PC-3 (cell line): ENCODE results near the gene TFF2. TPM values are rescaled to one million over a fixed set of nuclear protein-coding genes. Genes with fewer than 3 reads are reported as not detected.

ENCODE experiments used
- ATAC-seq: fragments of 200-7000 bp; cut with Tn5 transposase; 2 replicates; pipeline ENCODE4 v1.9.1; 2020; ENCODE audit warnings: mild to moderate bottlenecking, moderate library complexity
- BruUV-seq: library from RNA; stranded (reverse); fragments of 400-500 nt; replicated peaks from 2 replicates; lab custom pipeline; 2021; lab: Mats Ljungman, UMichigan
- CTCF ChIA-PET: fragments of 300-600 bp; sonication (Branson Sonifier 250); formaldehyde crosslinking; loops from one replicate; lab custom pipeline; 2022; ENCODE audit warnings: antibody characterized with exemption; lab: Charles Lee
- POLR2A ChIA-PET: fragments of 300-600 bp; sonication (Branson Sonifier 250); formaldehyde crosslinking; loops from one replicate; lab custom pipeline; 2022; ENCODE audit warnings: antibody characterized with exemption; ENCODE audit not compliant: unreplicated experiment; lab: Charles Lee
- DNase-seq: peaks from one replicate; pipeline ENCODE4 v3.0.0-alpha.2; 2015
- H2AFZ ChIP-seq: fragments of 300-600 bp; sonication (generic); 2 replicates; pipeline ENCODE4 v1.6.0; 2016; ENCODE audit warnings: antibody characterized with exemption, low read length
- H3F3A ChIP-seq: fragments of 300-600 bp; sonication (generic); one replicate; pipeline ENCODE4 v1.6.0; 2017; ENCODE audit warnings: antibody characterized with exemption, low read length, control low read depth, mild to moderate bottlenecking; ENCODE audit not compliant: unreplicated experiment
- H3K27ac ChIP-seq: fragments of 300-600 bp; sonication (generic); 2 replicates; pipeline ENCODE4 v1.5.1; 2016; ENCODE audit warnings: mild to moderate bottlenecking, low read length
- H3K27me3 ChIP-seq: fragments of 300-600 bp; sonication (generic); 2 replicates; pipeline ENCODE4 v1.6.1; 2016; ENCODE audit warnings: low read length, mixed read lengths
- H3K36me3 ChIP-seq: fragments of 300-600 bp; sonication (generic); 2 replicates; pipeline ENCODE4 v1.6.1; 2016; ENCODE audit warnings: low read depth, mixed run types, low read length, mixed read lengths
- H3K4me1 ChIP-seq: fragments of 300-600 bp; sonication (generic); 2 replicates; pipeline ENCODE4 v1.5.1; 2016; ENCODE audit warnings: low read length; ENCODE audit not compliant: insufficient read depth
- H3K4me2 ChIP-seq: fragments of 300-600 bp; sonication (generic); 2 replicates; pipeline ENCODE4 v1.6.0; 2016; ENCODE audit warnings: low read length
- H3K4me3 ChIP-seq: fragments of 300-600 bp; sonication (generic); 2 replicates; pipeline ENCODE4 v1.5.1; 2016; ENCODE audit warnings: mild to moderate bottlenecking, low read length, mixed read lengths
- H3K79me2 ChIP-seq: fragments of 300-600 bp; sonication (generic); 2 replicates; pipeline ENCODE4 v1.6.1; 2017; ENCODE audit warnings: low read length, mixed read lengths
- H3K9ac ChIP-seq: fragments of 300-600 bp; sonication (generic); 2 replicates; pipeline ENCODE4 v1.6.0; 2016; ENCODE audit warnings: mild to moderate bottlenecking, low read length
- H3K9me2 ChIP-seq: fragments of 300-600 bp; sonication (generic); replicated peaks from 2 replicates; pipeline ENCODE4 v1.6.1; 2016; ENCODE audit warnings: mixed run types, low read length, mixed read lengths
- H3K9me3 ChIP-seq: fragments of 300-600 bp; sonication (generic); 2 replicates; pipeline ENCODE4 v1.6.1; 2016; ENCODE audit warnings: low read length, mixed read lengths
- H4K20me1 ChIP-seq: fragments of 300-600 bp; sonication (generic); 2 replicates; pipeline ENCODE4 v1.6.1; 2016; ENCODE audit warnings: low read length, mixed read lengths
- EZH2 ChIP-seq: fragments of 300-600 bp; sonication (generic); IDR thresholded peaks from one replicate; pipeline ENCODE4 v1.6.1; 2017; ENCODE audit warnings: antibody characterized with exemption, mild to moderate bottlenecking, low read length; ENCODE audit not compliant: unreplicated experiment
- EZH2phosphoT487 ChIP-seq: fragments of 300-600 bp; sonication (generic); IDR thresholded peaks from 2 replicates; pipeline ENCODE4 v1.6.1; 2018; ENCODE audit warnings: mild to moderate bottlenecking, antibody characterized with exemption, low read length, borderline replicate concordance
- intact Hi-C: fragments of 100-400 bp; cut with micrococcal nuclease; formaldehyde crosslinking; loops from 2 replicates; pipeline ENCODE4 v1.9.0; 2023
- total RNA-seq: library from RNA; depleted of rRNA; stranded (reverse); fragments of >200 nt; gene quantifications from 2 replicates; pipeline ENCODE4 v1.2.3, GENCODE V29; 2014
- TF ChIP-seq, protein P1 (sequence below): fragments of 300-600 bp; sonication (generic); conservative IDR thresholded peaks from 2 replicates; pipeline ENCODE4 v1.5.1; 2017; ENCODE audit warnings: antibody characterized with exemption, low read depth, mild to moderate bottlenecking, low read length

The TFF2 gene
- total RNA-seq, 1 experiment from 2014 or later = 21.1 TPM

DNA sequence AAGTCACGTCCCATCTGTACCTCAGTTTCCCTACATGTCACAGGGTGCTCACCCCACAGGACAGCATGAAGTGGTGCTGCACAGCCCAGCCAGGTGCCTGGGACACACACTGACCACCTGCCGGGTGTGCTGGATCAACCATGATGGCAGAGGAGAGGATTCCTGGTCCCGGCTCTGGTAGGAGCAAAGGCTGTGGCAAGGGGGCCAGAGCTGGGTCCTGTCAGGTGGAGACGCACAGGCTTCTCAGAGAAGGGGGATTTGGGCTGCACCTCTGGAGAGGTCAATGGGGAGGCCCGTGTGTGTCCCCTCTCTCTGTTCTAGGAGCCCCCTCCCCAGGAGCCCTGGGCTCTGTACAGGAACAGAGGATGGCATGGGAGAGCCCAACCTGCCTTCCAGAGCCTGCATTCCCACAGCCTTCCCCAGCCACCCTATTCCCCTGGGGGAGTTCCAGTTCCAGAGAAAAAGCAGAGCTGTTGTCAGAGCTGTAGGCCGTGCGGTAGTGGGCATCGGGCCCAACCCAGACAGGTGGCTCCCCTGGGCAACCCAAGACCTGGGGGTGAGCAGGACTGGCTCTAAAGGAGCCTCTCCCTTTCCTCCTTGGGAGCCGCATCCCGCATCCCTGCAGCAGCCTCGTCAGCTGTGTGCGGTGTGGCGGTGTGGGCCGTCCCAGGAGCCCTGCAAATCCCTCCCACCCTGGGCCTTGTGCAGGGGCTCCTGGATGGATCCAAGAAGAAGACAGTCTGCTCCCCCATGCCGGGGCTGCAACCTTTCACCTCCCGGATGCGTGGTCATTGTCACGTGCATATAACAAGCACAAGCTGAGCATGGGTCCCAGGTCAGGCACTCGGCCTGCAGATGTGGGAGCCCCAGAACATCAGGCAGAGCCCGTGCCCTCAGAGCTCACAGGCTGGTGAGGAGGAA, 32.7 kb downstream of the TFF2 start:
- H3K9me2 ChIP-seq = no peaks in the 10 kb centered on the region

DNA sequence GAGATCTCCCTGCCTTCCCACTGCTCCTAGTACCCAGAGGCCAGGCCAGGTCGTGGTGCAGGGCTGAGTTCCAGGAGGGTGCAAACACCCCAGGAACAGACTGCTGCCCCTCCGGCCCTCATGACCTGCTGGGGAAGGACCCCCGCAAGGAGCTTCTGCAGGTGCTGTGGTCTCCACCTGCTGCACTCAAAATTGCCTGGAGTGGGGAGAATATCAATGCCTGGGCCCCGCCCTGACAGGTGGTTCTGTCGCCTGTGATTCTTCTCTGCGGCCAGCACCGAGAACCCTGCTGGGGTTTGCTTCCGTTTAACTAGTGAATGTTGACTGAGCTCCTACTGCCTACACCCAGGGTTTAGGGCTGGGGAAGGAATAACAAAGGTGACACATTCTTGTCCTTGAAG, 33.5 kb downstream of the TFF2 start:
- Histone ChIP-seq H3K27me3 (no peaks in the 10 kb centered on the region), H3K9me2 (no peaks in the 10 kb centered on the region), H3F3A (no peaks in the 10 kb centered on the region), H2AFZ (no peak overlapping the region), H3K4me3 (no peak overlapping the region), H4K20me1 (no peaks in the 10 kb centered on the region), H3K9ac (no peak overlapping the region), H3K4me2 (no peak overlapping the region), H3K27ac (no peak overlapping the region), H3K79me2 (no peaks in the 10 kb centered on the region), H3K4me1 (no peaks in the 10 kb centered on the region), H3K36me3 (no peaks in the 10 kb centered on the region), H3K9me3 (no peaks in the 10 kb centered on the region)
- DNase-seq (no peak), ATAC-seq (no peak)
- TF ChIP-seq EZH2phosphoT487 (no peak), EZH2 (no peak)
- TF ChIP-seq, protein P1, sequence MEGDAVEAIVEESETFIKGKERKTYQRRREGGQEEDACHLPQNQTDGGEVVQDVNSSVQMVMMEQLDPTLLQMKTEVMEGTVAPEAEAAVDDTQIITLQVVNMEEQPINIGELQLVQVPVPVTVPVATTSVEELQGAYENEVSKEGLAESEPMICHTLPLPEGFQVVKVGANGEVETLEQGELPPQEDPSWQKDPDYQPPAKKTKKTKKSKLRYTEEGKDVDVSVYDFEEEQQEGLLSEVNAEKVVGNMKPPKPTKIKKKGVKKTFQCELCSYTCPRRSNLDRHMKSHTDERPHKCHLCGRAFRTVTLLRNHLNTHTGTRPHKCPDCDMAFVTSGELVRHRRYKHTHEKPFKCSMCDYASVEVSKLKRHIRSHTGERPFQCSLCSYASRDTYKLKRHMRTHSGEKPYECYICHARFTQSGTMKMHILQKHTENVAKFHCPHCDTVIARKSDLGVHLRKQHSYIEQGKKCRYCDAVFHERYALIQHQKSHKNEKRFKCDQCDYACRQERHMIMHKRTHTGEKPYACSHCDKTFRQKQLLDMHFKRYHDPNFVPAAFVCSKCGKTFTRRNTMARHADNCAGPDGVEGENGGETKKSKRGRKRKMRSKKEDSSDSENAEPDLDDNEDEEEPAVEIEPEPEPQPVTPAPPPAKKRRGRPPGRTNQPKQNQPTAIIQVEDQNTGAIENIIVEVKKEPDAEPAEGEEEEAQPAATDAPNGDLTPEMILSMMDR = no peak
- POLR2A ChIA-PET = no interaction called here
- BruUV-seq = no TSS peak
- CTCF ChIA-PET = no interaction called here
- intact Hi-C loops = no loop called here

More for the DNA sequence above, 32.7 kb downstream of the TFF2 start:
- Histone ChIP-seq H3K4me3 (no peak overlapping the region), H4K20me1 (no peaks in the 10 kb centered on the region), H3K27ac (no peak overlapping the region), H3F3A (no peaks in the 10 kb centered on the region), H3K36me3 (no peaks in the 10 kb centered on the region), H2AFZ (no peak overlapping the region), H3K4me1 (no peaks in the 10 kb centered on the region), H3K9me3 (no peaks in the 10 kb centered on the region), H3K9ac (no peak overlapping the region), H3K27me3 (peaks cover 1% of the 10 kb centered on the region; the same call in 1 of the 2 replicates), H3K79me2 (no peaks in the 10 kb centered on the region), H3K4me2 (no peak overlapping the region)
- BruUV-seq = no TSS peak
- DNase-seq (no peak), ATAC-seq (no peak)
- no peak for TF ChIP-seq EZH2phosphoT487
- TF ChIP-seq, protein P1 = no peak
- no peak for TF ChIP-seq EZH2
- CTCF ChIA-PET = interaction anchor here (0.7 kb wide), 1 partner anchor 71 kb away, joined by 3 read pairs; no protein-coding TSS in a partner anchor
- intact Hi-C loops = no loop called here
- POLR2A ChIA-PET = no interaction called here

DNA sequence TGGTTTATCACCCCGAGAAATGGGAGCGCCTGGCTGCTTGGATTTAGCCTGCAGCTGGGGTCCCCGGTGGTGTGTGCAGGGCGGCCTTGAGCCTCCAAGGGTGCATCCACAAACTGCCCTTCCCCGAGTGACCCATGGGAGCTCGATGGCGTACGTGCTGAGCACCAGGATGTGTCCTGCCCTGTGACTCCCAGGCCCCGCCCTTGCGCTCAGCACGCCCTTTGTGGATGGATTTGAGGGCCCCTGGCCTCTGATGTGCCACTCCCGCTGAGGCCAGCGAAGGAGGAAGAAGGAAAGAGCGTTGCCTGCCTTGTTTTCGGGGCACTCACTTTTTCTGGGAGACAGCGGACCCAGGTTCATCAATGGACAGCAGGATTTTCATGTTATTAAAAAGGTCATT, 33.9 kb downstream of the TFF2 start:
- Histone ChIP-seq H3K9ac (no peak overlapping the region), H3F3A (no peaks in the 10 kb centered on the region), H3K36me3 (no peaks in the 10 kb centered on the region), H3K27ac (no peak overlapping the region), H3K27me3 (no peaks in the 10 kb centered on the region), H4K20me1 (no peaks in the 10 kb centered on the region), H2AFZ (no peak overlapping the region), H3K4me3 (no peak overlapping the region), H3K9me2 (no peaks in the 10 kb centered on the region), H3K9me3 (no peaks in the 10 kb centered on the region), H3K4me1 (no peaks in the 10 kb centered on the region), H3K79me2 (no peaks in the 10 kb centered on the region), H3K4me2 (no peak overlapping the region)
- BruUV-seq = no TSS peak
- ATAC-seq (no peak), DNase-seq (no peak)
- CTCF ChIA-PET = no interaction called here
- intact Hi-C loops = no loop called here
- TF ChIP-seq EZH2phosphoT487 (no peak), EZH2 (no peak)
- TF ChIP-seq, protein P1 = no peak
- POLR2A ChIA-PET = no interaction called here
